SH-SY5Y (cell line): ENCODE measurements around the gene UGT1A3.

Experiments
- GATA2 ChIP-seq: IDR thresholded peaks from 2 replicates; pipeline ENCODE4 v1.6.1; 2011; ENCODE audit warnings: mild to moderate bottlenecking, low read depth, low read length
- GATA3 ChIP-seq: IDR thresholded peaks from 2 replicates; pipeline ENCODE4 v1.6.1; 2011; ENCODE audit warnings: low read depth, mild to moderate bottlenecking, low read length, moderate library complexity

GRCh38 chr2:233760043-233760442, 31.2 kb downstream of the UGT1A3 start, which contains the start of gene UGT1A1:
- TF ChIP-seq GATA2 = no peak
- no peak for TF ChIP-seq GATA3
